Spinal cord (tissue), 10 donors: ENCODE data around the gene DGUOK. TPM values are rescaled to one million over a fixed set of nuclear protein-coding genes. Genes with fewer than 3 reads are reported as not detected.

Source experiments
- DNase-seq, 6 donors: peaks; one replicate each; pipeline versions ENCODE4 v3.0.0 to v3.0.0-alpha.2; 2013 to 2015; ENCODE audit warnings: low spot score in 6 of 6, low read depth in 4 of 6
- H3K27ac ChIP-seq: one replicate; pipeline ENCODE4 v1.5.1; 2013; ENCODE audit warnings: low read depth, low read length, control low read depth
- H3K27me3 ChIP-seq: one replicate; pipeline ENCODE4 v1.6.1; 2013; ENCODE audit warnings: low read length; ENCODE audit not compliant: control insufficient read depth, insufficient read depth
- H3K36me3 ChIP-seq: one replicate; pipeline ENCODE4 v1.6.1; 2013; ENCODE audit warnings: low read length; ENCODE audit not compliant: control insufficient read depth, insufficient read depth
- H3K4me1 ChIP-seq: one replicate; pipeline ENCODE4 v1.6.1; 2013; ENCODE audit warnings: low read length; ENCODE audit not compliant: control insufficient read depth, insufficient read depth
- H3K4me3 ChIP-seq: one replicate; pipeline ENCODE4 v1.5.1; 2013; ENCODE audit warnings: low read depth, low read length, control low read depth
- H3K9me3 ChIP-seq: one replicate; pipeline ENCODE4 v1.6.1; 2013; ENCODE audit warnings: low read length; ENCODE audit not compliant: control insufficient read depth, insufficient read depth
- WGBS: methylation state at CpG from one replicate; pipeline ENCODE4 v1.1.5; 2013; ENCODE audit warnings: missing lambda C conversion rate; ENCODE audit not compliant: insufficient coverage; 5-methylcytosine and 5-hydroxymethylcytosine counted together
- polyA plus RNA-seq, 2 donors: library from polyadenylated mRNA; unstranded; fragments of 120-200 nt; gene quantifications; one replicate each; pipeline ENCODE4 v1.2.1, GENCODE V29; 2013; ENCODE audit not compliant: insufficient read length in 2 of 2
- total RNA-seq, 2 donors: library from RNA; depleted of rRNA in 1 of 2; stranded (reverse); fragments of 120-200 nt in 1 of 2; fragments of >200 nt in 1 of 2; gene quantifications; one replicate each; pipeline versions ENCODE4 v1.2.3 to v1.2.4, GENCODE V29; 2013 to 2014
- donor health status: healthy.

Gene DGUOK
- total and polyA plus RNA-seq, 4 donors: 30.5 to 89.0 (median 75.2) TPM

DNA sequence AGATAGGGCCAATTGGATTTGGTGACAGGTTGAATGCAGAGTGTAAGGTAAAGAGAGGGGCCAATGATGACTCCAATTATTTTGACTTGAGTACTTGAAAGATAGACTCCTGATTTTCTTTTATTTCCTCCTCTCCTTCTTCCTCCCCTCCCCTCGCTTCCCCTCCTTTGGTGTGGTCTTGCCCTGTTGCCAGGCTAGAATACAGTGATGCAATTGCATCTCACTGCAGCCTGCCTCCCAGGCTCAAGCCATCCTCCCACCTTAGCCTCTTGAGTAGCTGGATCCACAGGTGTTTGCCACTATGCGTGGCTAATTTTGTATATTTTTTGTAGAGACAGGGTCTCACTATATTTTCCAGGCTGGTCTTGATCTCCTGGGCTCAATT lies 2.3 kb downstream of the DGUOK start:
- 92% methylated on average over 2 of the region's 2 CpGs for WGBS
- peaks cover 9% of the 10 kb centered on the region for H3K4me1 ChIP-seq
- no peak for DNase-seq
- no peak overlapping the region for H3K4me3 ChIP-seq
- no peaks in the 10 kb centered on the region for H3K36me3 ChIP-seq
- H3K9me3 ChIP-seq: no peaks in the 10 kb centered on the region
- no peaks in the 10 kb centered on the region for H3K27me3 ChIP-seq
- no peak overlapping the region for H3K27ac ChIP-seq

DNA sequence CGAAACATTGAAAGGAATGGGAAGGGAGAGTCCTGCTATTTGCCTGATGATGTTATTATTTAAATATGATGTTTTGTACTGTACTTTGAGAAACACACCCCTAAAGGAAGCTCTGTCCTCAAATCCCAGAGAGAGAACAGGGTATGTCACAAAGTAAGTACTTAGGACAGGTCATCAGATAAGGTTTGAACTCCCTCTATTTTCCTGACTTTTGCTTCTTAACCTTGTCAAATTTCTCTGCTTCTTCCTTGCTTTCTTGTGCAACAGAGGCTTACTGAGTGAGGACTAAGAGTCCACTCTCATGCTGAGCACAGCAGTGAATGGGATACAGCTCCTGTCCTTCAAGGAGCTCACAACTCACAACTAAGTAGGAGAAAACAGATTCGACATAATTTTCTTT lies 3.7 kb downstream of the DGUOK start:
- no peak overlapping the region for H3K4me3 ChIP-seq
- H3K9me3 ChIP-seq: no peaks in the 10 kb centered on the region
- no peak for DNase-seq
- H3K27ac ChIP-seq: no peak overlapping the region
- H3K27me3 ChIP-seq: no peaks in the 10 kb centered on the region
- H3K36me3 ChIP-seq: no peaks in the 10 kb centered on the region
- H3K4me1 ChIP-seq: peaks cover 9% of the 10 kb centered on the region
- WGBS: no CpG with 5 or more reads among the region's 2 CpGs

DNA sequence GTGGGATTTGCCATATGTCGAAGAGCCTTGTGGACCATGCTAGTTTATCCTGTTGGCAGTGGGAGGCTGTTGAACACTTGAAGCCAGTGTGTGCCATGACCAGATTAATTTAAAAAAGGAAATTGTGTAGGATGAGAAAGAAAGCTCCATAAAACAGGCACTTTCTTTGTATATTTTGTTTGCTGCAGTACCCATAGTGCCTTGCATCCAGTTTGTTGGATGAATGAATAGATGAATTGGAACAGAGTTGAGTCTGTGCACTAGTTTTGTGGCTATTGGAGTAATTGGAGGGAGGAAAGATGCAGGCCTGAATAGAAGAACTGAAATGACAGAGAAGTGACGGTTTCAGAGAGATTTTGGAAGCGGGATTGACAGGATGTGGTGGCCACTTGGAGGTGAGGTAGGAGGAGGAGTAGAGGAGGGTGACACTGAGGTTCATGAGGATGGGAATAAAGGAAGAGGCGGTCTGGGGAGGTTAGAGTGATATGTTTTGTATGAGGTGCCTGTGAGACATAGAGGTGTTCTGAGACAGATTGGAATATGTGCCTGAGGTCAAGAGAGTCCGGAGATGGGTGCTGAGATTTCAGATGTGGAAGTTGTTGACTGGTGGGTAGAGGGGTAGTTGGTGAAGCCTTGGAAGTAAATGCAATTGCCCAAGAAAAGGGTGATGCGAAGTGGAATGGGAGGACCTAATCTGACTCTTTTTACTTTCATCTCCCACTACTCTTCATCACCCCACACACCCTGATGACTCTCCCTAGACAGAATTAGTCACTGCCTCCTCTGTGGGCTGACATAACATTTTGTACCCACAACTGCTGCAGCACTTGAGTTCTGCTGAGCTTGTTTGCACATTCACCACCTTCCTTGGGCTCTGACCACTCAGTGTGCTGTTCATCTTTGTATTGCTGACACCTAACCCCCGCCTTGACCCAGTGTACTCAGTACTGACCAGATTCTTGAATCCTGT lies 5.1 kb downstream of the DGUOK start:
- WGBS: 83% methylated on average over 6 of the region's 7 CpGs
- H3K4me1 ChIP-seq: peaks cover 9% of the 10 kb centered on the region
- peak in 2 of 6 donors; percentile 3 to 27 for DNase-seq

DNA sequence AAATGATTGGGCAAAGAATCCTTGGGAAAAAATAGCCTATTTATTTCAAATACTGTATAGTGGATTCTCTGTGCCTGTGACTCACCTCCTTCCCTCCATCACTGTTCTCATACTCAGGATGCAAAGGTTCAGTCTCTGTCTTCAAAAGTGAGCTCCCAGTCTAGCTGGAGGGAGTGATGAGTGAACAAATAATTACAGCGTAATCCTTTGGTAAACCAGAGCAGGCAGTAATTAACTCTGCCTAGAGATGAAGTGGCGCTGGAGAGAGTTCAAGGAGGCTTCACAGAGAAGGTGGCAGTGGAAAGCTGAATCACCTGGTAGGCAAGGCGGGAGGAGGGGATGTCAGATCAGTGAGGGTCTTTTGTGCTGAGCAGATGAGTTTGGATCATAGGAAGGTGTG lies 6.5 kb downstream of the DGUOK start:
- Histone ChIP-seq H3K9me3 (no peaks in the 10 kb centered on the region), H3K4me1 (peaks cover 6% of the 10 kb centered on the region), H3K27me3 (no peaks in the 10 kb centered on the region), H3K4me3 (no peak overlapping the region), H3K36me3 (no peaks in the 10 kb centered on the region), H3K27ac (no peak overlapping the region)
- no peak for DNase-seq
- 83% methylated on average over 3 of the region's 3 CpGs for WGBS

More for the DNA sequence above, 5.1 kb downstream of the DGUOK start:
- H3K27me3 ChIP-seq: no peaks in the 10 kb centered on the region
- H3K9me3 ChIP-seq: no peaks in the 10 kb centered on the region
- no peak overlapping the region for H3K4me3 ChIP-seq
- no peaks in the 10 kb centered on the region for H3K36me3 ChIP-seq
- H3K27ac ChIP-seq: peak overlapping the region; percentile 43

DNA sequence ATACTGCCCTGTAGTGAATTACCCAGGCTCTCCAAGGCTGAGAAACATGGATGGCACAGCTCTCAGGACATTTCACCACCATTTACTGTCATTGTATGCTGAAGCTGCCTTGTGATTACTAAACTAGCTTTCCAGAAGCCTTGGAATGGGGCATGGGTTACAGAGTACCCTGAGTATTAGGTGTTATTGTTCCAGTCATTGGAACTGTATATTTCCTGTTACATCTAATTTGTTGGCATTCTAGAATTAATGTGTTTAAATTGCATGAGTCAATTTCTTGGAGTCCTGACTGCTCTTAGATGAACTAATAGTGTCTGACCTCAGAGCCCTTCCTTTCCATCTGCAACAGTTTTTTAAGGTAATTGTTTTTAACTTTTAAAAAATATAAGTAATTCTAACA lies 9.0 kb downstream of the DGUOK start:
- Histone ChIP-seq H3K4me1 (no peaks in the 10 kb centered on the region), H3K4me3 (no peak overlapping the region), H3K27ac (no peak overlapping the region), H3K27me3 (no peaks in the 10 kb centered on the region), H3K36me3 (no peaks in the 10 kb centered on the region), H3K9me3 (no peaks in the 10 kb centered on the region)
- no peak for DNase-seq

DNA sequence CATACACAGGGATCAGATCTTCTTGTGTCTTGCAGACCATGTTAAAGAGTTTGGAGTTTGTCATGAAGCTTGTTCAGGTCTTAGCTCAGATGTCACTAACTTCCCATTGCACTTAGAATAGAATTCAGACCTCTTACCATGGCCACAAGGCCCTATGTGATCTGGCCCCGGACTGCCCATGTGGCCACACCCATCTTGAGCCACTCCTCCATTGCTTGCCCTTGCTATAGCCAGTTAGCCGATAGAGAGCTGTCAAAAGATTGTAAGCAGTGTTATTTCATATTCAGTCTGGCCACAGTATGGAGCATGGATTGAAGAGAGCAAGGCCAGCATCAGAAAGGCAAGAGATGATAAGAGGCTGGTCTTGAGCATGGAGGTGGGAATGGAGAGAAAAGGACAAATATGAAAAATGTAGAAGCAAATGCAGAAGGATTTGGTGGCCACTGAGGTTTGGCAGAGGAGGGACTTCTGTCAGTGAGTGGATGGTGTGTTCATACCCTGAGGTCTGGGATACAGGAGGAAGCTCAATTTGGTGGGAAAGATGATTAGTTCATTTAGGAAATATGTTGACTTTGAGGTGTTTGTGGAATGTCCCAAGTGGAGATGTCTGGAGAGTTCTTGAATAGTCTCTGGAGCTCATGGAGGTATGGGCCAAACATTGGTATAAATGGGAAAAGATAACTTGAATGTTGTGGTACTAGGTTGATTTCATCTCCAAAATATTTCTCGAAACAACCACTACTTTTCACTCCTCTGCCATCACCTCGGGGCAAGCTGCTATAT lies 10.6 kb downstream of the DGUOK start:
- no peak for DNase-seq

DNA sequence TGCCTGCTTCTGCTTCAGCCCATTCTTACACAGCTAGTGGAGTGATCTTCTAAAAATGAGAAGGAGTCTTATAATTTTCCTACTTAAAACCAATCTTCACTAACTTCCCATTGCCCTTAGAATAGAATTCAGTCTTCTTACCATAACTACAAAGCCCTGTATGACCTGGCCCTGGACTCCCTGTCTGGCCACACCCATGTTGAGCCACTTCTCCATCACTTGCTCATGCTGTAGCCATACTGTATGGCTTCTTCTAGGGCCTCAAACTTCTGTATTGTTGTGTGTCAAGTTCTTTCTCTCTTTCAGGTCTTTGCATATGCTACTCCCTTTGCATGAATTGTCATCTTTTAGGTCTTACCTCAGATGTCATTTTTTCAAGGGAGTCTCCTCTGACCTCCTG lies 11.2 kb downstream of the DGUOK start:
- Histone ChIP-seq H3K4me1 (no peaks in the 10 kb centered on the region), H3K4me3 (no peak overlapping the region), H3K9me3 (no peaks in the 10 kb centered on the region), H3K36me3 (no peaks in the 10 kb centered on the region), H3K27ac (no peak overlapping the region), H3K27me3 (no peaks in the 10 kb centered on the region)
- DNase-seq: no peak

More for the DNA sequence above, 10.6 kb downstream of the DGUOK start:
- Histone ChIP-seq H3K4me1 (no peaks in the 10 kb centered on the region), H3K9me3 (no peaks in the 10 kb centered on the region), H3K36me3 (no peaks in the 10 kb centered on the region), H3K4me3 (no peak overlapping the region), H3K27ac (no peak overlapping the region), H3K27me3 (no peaks in the 10 kb centered on the region)
- 93% methylated on average over 2 of the region's 4 CpGs for WGBS

DNA sequence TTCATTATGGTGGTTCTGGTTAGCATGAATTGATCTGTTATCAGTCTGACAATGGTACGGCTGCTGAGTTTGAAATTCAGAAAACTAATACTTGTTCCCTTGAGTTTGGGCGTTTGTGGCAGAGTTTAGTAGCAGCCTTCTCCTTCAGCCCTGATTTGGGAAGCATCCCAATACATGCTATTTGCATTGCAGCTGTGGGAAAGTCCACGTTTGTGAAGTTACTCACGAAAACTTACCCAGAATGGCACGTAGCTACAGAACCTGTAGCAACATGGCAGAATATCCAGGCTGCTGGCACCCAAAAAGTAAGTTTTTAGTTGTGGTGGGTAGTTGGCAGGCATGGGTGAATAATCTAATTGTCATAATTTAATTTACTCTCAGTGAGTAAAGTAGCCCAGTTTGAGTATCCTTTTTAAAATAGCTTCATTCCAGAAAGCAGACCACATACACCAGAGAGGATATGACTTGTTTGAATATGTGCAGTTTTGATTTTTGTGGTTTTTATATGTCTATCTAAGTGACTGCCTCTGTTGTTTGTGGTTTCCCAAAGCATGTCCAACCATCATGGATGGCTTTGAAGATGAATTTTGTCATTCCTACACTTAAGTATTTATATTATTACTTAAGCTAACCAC lies 12.2 kb downstream of the DGUOK start:
- Histone ChIP-seq H3K4me3 (no peak overlapping the region), H3K36me3 (peaks cover under 1% of the 10 kb centered on the region), H3K4me1 (no peaks in the 10 kb centered on the region), H3K27me3 (no peaks in the 10 kb centered on the region), H3K27ac (no peak overlapping the region), H3K9me3 (no peaks in the 10 kb centered on the region)
- 90% methylated on average over 2 of the region's 5 CpGs for WGBS
- DNase-seq: no peak

DNA sequence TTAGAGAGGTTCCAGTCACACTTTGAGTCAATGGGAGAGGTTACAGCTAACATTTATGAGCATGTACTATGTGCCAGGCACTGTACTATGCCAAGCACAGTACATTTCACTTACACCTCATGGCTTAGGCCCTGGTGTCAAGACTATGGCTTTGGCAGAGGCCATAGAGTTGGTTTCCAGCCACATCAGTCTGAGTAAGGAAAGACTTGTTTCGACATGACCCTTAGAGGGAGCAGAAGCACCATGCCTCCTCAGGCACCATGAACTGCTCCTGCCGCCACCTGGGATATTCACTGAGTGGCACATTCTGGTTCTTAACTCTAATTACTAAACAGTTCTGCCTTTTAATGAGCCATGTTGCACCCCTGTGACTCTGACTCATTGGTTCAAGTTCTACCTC lies 12.7 kb downstream of the DGUOK start:
- no peaks in the 10 kb centered on the region for H3K9me3 ChIP-seq
- H3K4me3 ChIP-seq: no peak overlapping the region
- WGBS: 80% methylated on average over 2 of the region's 2 CpGs
- H3K36me3 ChIP-seq: peaks cover 5% of the 10 kb centered on the region
- DNase-seq: no peak
- H3K27ac ChIP-seq: no peak overlapping the region
- no peaks in the 10 kb centered on the region for H3K4me1 ChIP-seq
- H3K27me3 ChIP-seq: no peaks in the 10 kb centered on the region
